SHP77 treated with DMSO at 0.1 percent for 48 hours (cell line): ENCODE data around the gene KLRC4.
"Not testable (repeated sequence)": the region's sequence is repeated elsewhere in the genome, so short reads cannot be mapped to it uniquely, and the experiment has no call there.

ENCODE experiments used
- DNase-seq: peaks from one replicate; lab custom pipeline; 2025; lab: John Stamatoyannopoulos, UW

The KLRC4 gene

GRCh38 chr12:10409392-10409791, at the start of gene KLRC4:
Gene KLRC4, minus strand, starts transcription at chr12:10409757. Its CDS starts 182 bp downstream, at chr12:10409575.
- DNase-seq = peak; percentile 83

- DNase-seq = no peak
Measured at GRCh38 chr12:10457760-10458159, 48.2 kb upstream of the KLRC4 start.

- no peak for DNase-seq
Measured at GRCh38 chr12:10456856-10457255, 47.3 kb upstream of the KLRC4 start.

- no peak for DNase-seq
Measured at GRCh38 chr12:10455766-10456165, 46.2 kb upstream of the KLRC4 start.

GRCh38 chr12:10454531-10454930, 45.0 kb upstream of the KLRC4 start:
- no peak for DNase-seq

GRCh38 chr12:10453156-10453555, 43.6 kb upstream of the KLRC4 start, which contains the start of gene KLRC1:
Gene KLRC1, minus strand, starts transcription at chr12:10453377. Its CDS starts 2,221 bp downstream, at chr12:10451156.
- no peak for DNase-seq

GRCh38 chr12:10448236-10448635, 38.7 kb upstream of the KLRC4 start:
- DNase-seq = no peak

GRCh38 chr12:10446052-10446451, 36.5 kb upstream of the KLRC4 start:
- DNase-seq = not testable (repeated sequence)

GRCh38 chr12:10441144-10441543, 31.6 kb upstream of the KLRC4 start:
- DNase-seq = not testable (repeated sequence)

- peak; percentile 33 for DNase-seq
Measured at GRCh38 chr12:10439608-10440274, 30.2 kb upstream of the KLRC4 start.

GRCh38 chr12:10437601-10438000, 28.0 kb upstream of the KLRC4 start:
- not testable (repeated sequence) for DNase-seq

GRCh38 chr12:10435816-10436215, 26.3 kb upstream of the KLRC4 start, which contains the start of gene KLRC2:
Gene KLRC2, minus strand, starts transcription at chr12:10436010. Its CDS starts 24 bp downstream, at chr12:10435986.
- peak; percentile 41 for DNase-seq

GRCh38 chr12:10430623-10431022, 21.1 kb upstream of the KLRC4 start:
- DNase-seq = not testable (repeated sequence)

- DNase-seq = not testable (repeated sequence)
Measured at GRCh38 chr12:10425938-10426337, 16.4 kb upstream of the KLRC4 start.

GRCh38 chr12:10424260-10424899, 14.8 kb upstream of the KLRC4 start:
- DNase-seq = not testable (repeated sequence)

GRCh38 chr12:10422159-10422558, 12.6 kb upstream of the KLRC4 start:
- DNase-seq = not testable (repeated sequence)

GRCh38 chr12:10420334-10420733, 10.8 kb upstream of the KLRC4 start, which contains the start of gene KLRC3:
Gene KLRC3, minus strand, starts transcription at chr12:10420595. Its CDS starts 45 bp downstream, at chr12:10420550.
- DNase-seq = not testable (repeated sequence)

GRCh38 chr12:10408842-10409241, 715 bp downstream of the KLRC4 start:
- DNase-seq = no peak

- no peak for DNase-seq
Measured at GRCh38 chr12:10406725-10407124, 2.8 kb downstream of the KLRC4 start.

- DNase-seq = no peak
Measured at GRCh38 chr12:10405294-10405693, 4.3 kb downstream of the KLRC4 start.

GRCh38 chr12:10404798-10405197, 4.8 kb downstream of the KLRC4 start:
- no peak for DNase-seq

GRCh38 chr12:10400829-10401228, 8.7 kb downstream of the KLRC4 start:
- DNase-seq = no peak

GRCh38 chr12:10398168-10398567, 11.4 kb downstream of the KLRC4 start:
- no peak for DNase-seq
